NCI-H82 (cell line): ENCODE results near the gene HK1.
"Not testable (repeated sequence)": the region's sequence is repeated elsewhere in the genome, so short reads cannot be mapped to it uniquely, and the experiment has no call there.

ENCODE experiments used
- DNase-seq: peaks from one replicate; lab custom pipeline; 2025; lab: John Stamatoyannopoulos, UW

The HK1 gene

DNA sequence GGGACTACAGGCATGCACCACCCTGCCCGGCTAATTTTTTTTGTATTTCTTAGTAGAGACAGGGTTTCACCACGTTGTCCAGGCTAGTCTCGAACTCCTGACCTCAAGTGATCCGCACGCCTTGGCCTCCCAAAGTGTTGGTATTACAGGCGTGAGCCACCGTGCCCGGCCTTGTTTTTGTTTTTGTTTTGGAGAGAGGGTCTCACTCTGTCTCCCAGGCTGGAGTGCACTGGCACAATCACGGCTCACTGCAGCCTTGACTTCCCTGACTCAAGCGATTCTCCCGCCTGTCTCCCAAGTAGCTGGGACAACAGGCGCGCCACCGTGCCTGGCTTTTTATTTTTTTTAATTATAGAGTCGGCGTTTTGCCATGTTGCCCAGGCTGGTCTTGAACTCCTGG, 172.1 kb downstream of the HK1 start:
- not testable (repeated sequence) for DNase-seq

DNA sequence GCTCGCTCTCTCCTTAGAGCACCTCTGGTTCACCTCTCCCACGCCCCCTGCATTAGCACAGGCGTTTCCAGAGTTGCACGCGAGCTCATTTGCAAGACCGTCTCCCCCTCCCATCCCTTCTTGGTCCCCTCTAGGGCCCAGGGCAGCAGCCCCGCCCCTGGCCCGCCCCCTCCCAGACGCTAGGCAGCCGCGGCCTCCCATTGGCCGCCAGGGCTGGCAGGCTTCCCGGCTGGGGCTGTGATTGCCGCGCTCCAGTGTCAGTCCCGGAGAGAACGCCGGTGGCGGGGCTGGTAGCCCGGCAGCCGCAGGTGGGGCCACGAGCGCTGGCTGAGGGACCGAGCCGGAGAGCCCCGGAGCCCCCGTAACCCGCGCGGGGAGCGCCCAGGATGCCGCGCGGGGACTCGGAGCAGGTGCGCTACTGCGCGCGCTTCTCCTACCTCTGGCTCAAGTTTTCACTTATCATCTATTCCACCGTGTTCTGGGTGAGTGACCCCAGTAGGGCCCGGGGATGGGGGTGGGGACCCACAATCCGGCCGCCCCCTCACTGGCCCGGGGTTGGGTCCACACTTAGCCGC, 173.0 kb downstream of the HK1 start, which contains the start of gene TSPAN15:
Gene TSPAN15 (plus strand): TSS at position 257 of the 575 bp plus-strand sequence. CDS start 130 bp downstream, at position 387.
- DNase-seq = peak; percentile 91
